ENCODE results near the gene FARP1. TPM values are rescaled to one million over a fixed set of nuclear protein-coding genes. Genes with fewer than 3 reads are reported as not detected.

The FARP1 gene
- total RNA-seq, result 100 to 1,000 TPM in 1 of 6 experiments, 10 to 100 TPM in 5; 44.9 to 104 (median 80.0) TPM
- long read RNA-seq, partial matches to known transcripts, result 1 of 5 reads
- long read RNA-seq, other reads (novel, unspliced or antisense), result 4 of 5 reads

- ATAC-seq, result peak; percentile 83 to 95 (median 88)
Observed at GRCh38 chr13:98142380-98143156, at the start of gene FARP1. TSS of gene FARP1 (plus strand) at chr13:98143094. CDS start at chr13:98213243, 70,149 bp downstream.

DNA sequence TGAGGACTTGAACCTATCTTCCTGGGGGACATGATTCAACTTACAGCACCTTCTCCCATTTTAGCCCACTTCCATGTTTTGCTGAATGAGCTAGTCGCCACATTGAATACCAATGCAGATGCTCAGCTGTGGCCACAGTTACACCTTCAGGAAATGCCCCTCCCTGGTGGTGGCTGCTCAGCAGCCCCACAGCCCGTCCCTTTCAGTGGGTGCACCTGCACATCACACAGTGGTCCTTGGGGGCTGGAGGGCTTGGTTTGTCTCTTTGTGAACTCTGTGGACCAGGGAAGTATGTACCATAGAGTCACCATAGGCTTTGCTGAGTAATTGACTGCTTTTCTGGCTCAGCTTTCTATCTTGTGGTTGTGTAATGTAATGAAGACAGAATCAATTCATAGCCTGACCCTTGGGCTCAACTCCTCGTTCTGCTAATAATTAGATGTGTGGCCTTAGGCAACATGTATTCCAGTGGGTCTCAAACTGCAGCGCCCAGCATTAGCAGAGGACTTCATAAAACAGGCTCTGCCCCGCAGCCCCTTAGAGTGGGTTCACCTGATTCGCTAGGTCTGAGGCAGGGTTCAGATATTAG, 48.1 kb upstream of the FARP1 start:
- no peaks in the 10 kb centered on the region for H3K9me3 ChIP-seq
- peak; percentile 36 to 87 (median 54) for ATAC-seq
- no peaks in the 10 kb centered on the region for H3K27me3 ChIP-seq
- no peaks in the 10 kb centered on the region for H3K36me3 ChIP-seq
- no peaks in the 10 kb centered on the region for H3K4me1 ChIP-seq
- H3K4me3 ChIP-seq, result no peak overlapping the region
- H3K27ac ChIP-seq, result no peak overlapping the region
- intact Hi-C loops (cut with DNase I), result no loop called here
- no peak for TF ChIP-seq POLR2A (IDR thresholded peaks at IDR 0.05)
- TF ChIP-seq, protein P1, sequence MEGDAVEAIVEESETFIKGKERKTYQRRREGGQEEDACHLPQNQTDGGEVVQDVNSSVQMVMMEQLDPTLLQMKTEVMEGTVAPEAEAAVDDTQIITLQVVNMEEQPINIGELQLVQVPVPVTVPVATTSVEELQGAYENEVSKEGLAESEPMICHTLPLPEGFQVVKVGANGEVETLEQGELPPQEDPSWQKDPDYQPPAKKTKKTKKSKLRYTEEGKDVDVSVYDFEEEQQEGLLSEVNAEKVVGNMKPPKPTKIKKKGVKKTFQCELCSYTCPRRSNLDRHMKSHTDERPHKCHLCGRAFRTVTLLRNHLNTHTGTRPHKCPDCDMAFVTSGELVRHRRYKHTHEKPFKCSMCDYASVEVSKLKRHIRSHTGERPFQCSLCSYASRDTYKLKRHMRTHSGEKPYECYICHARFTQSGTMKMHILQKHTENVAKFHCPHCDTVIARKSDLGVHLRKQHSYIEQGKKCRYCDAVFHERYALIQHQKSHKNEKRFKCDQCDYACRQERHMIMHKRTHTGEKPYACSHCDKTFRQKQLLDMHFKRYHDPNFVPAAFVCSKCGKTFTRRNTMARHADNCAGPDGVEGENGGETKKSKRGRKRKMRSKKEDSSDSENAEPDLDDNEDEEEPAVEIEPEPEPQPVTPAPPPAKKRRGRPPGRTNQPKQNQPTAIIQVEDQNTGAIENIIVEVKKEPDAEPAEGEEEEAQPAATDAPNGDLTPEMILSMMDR (IDR thresholded peaks at IDR 0.05), result no peak
- DNase-seq, result no peak
- 62% methylated on average over 3 of the region's 6 CpGs for WGBS (ENCODE audit: insufficient coverage, low coverage, low lambda C conversion rate, missing lambda C conversion rate)

More at GRCh38 chr13:98142380-98143156, at the start of gene FARP1:
- H3K4me1 ChIP-seq, result peaks cover 0 to 32% (median 11%) of the 10 kb centered on the region in 4 donors
- H3K27ac ChIP-seq, result peak within 1 kb of the TSS; percentile 76 to 83 (median 77)
- no peaks in the 10 kb centered on the region for H3K27me3 ChIP-seq
- TF ChIP-seq POLR2A (IDR thresholded peaks at IDR 0.05), result peak; percentile 70
- TF ChIP-seq, protein P1 (IDR thresholded peaks at IDR 0.05), result peak; percentile 27 to 86 (median 62)
- no peaks in the 10 kb centered on the region for H3K9me3 ChIP-seq
- H3K4me3 ChIP-seq, result peak within 1 kb of the TSS; percentile 65 to 84 (median 81)
- WGBS (ENCODE audit: insufficient coverage, low coverage, low lambda C conversion rate, missing lambda C conversion rate), result 0% methylated on average over 2 of the region's 98 CpGs
- no peaks in the 10 kb centered on the region for H3K36me3 ChIP-seq
- peak; percentile 89 to 91 (median 89) for DNase-seq
- intact Hi-C loops (cut with DNase I), result no loop called here

DNA sequence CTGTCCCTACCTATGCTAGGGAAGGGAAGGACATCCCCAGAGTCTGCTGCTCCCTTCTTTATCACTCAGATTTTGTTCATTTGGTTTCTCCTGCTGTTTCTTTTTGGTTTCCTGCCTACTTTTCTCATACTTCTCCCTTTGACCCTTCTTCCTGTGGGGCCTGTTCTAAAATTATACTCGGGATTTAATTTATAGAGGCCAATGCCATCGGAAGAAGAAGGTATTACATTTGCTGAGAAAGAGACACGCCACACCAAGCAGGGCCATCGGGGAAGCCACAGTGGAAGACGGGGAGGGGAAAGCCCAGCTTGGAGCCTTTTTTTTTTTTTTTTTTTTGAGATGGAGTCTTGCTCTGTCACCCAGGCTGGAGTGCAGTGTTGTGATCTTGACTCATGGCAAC, 46.8 kb upstream of the FARP1 start:
- TF ChIP-seq POLR2A (IDR thresholded peaks at IDR 0.05), result no peak
- TF ChIP-seq, protein P1 (IDR thresholded peaks at IDR 0.05), result no peak
- no peak for ATAC-seq
- no peak for DNase-seq
- H3K9me3 ChIP-seq, result no peaks in the 10 kb centered on the region
- no peak overlapping the region for H3K4me3 ChIP-seq
- WGBS (ENCODE audit: insufficient coverage, low coverage, low lambda C conversion rate, missing lambda C conversion rate), result 59% methylated on average over 5 of the region's 5 CpGs
- intact Hi-C loops (cut with DNase I), result no loop called here
- H3K36me3 ChIP-seq, result no peaks in the 10 kb centered on the region
- no peaks in the 10 kb centered on the region for H3K4me1 ChIP-seq
- H3K27ac ChIP-seq, result no peak overlapping the region
- no peaks in the 10 kb centered on the region for H3K27me3 ChIP-seq

DNA sequence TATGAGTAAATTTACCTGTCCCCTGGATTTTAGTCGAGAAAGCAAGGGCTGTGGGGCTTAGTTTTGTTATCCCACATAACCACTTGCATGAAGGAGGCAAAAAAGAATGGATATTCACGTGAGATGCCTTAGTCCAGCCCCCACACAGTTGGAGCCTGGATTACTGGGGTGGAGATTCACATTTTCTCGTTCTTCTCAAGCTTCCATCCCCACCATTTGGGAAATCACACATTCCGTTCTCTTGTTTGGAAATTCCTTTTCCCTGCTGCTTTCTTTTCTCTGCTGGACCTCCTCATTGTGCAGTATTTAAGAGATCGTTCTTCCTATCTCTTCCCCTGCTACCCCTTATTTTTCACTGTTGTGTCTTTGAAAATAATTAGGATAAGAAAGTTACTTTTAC, 45.1 kb upstream of the FARP1 start:
- ATAC-seq (no peak), DNase-seq (no peak)
- no peaks in the 10 kb centered on the region for H3K36me3 ChIP-seq
- H3K9me3 ChIP-seq, result no peaks in the 10 kb centered on the region
- TF ChIP-seq POLR2A (IDR thresholded peaks at IDR 0.05), result no peak
- TF ChIP-seq, protein P1 (IDR thresholded peaks at IDR 0.05), result no peak
- no peak overlapping the region for H3K4me3 ChIP-seq
- no peaks in the 10 kb centered on the region for H3K27me3 ChIP-seq
- H3K4me1 ChIP-seq, result no peaks in the 10 kb centered on the region
- 58% methylated on average over 4 of the region's 5 CpGs for WGBS (ENCODE audit: insufficient coverage, low coverage, low lambda C conversion rate, missing lambda C conversion rate)
- intact Hi-C loops (cut with DNase I), result no loop called here
- no peak overlapping the region for H3K27ac ChIP-seq
